Stomach smooth muscle (tissue), 2 donors: ENCODE data around the gene EIF4E2.

Source experiments
- H3K27ac ChIP-seq: one replicate; pipeline ENCODE4 v1.7.0; 2013; ENCODE audit warnings: mild to moderate bottlenecking, low read length, inconsistent platforms
- H3K27me3 ChIP-seq, 2 donors: one replicate each; pipeline ENCODE4 v1.7.0; 2013; ENCODE audit warnings: low read length in 2 of 2; ENCODE audit not compliant: insufficient read depth in 2 of 2, control insufficient read depth in 1 of 2
- H3K36me3 ChIP-seq, 2 donors: one replicate each; pipeline ENCODE4 v1.7.0; 2013; ENCODE audit warnings: low read length in 2 of 2; ENCODE audit not compliant: control insufficient read depth in 2 of 2, insufficient read depth in 2 of 2
- H3K4me1 ChIP-seq: one replicate; pipeline ENCODE4 v1.7.0; 2013; ENCODE audit warnings: low read length; ENCODE audit not compliant: control insufficient read depth, insufficient read depth
- H3K4me3 ChIP-seq, 2 donors: one replicate each; pipeline ENCODE4 v1.7.0; 2013; ENCODE audit warnings: low read length in 2 of 2
- H3K9ac ChIP-seq, 2 donors: one replicate each; pipeline ENCODE4 v1.7.0; 2013; ENCODE audit warnings: low read length in 2 of 2, mild to moderate bottlenecking in 1 of 2
- H3K9me3 ChIP-seq, 2 donors: one replicate each; pipeline ENCODE4 v1.7.0; 2013; ENCODE audit warnings: low read length in 2 of 2; ENCODE audit not compliant: control insufficient read depth in 2 of 2
- donor health status: healthy.
- donor health status: Pancreatic carcinoma.

The EIF4E2 gene

DNA sequence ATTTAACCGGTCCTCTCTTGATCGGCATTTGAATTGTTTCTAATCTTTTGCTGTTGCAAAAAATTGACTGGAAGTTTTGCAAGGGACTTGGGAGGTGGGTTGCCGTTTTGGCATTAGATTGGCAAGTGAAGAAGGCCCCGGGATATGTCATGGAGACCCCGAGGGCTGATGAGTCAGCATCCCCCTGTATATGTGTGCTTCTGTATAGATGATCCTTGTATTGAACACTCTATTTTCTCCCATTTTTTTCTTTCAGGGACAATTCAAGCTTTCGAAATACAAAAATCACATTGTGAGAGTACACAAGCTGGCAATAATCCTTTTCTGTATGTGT, 30.1 kb downstream of the EIF4E2 start:
- Histone ChIP-seq H3K4me1 (no peaks in the 10 kb centered on the region), H3K27ac (no peak overlapping the region), H3K9ac (no peak overlapping the region), H3K4me3 (no peak overlapping the region), H3K27me3 (no peaks in the 10 kb centered on the region), H3K36me3 (peaks cover 26 to 36% of the 10 kb centered on the region in 2 donors), H3K9me3 (no peaks in the 10 kb centered on the region)

DNA sequence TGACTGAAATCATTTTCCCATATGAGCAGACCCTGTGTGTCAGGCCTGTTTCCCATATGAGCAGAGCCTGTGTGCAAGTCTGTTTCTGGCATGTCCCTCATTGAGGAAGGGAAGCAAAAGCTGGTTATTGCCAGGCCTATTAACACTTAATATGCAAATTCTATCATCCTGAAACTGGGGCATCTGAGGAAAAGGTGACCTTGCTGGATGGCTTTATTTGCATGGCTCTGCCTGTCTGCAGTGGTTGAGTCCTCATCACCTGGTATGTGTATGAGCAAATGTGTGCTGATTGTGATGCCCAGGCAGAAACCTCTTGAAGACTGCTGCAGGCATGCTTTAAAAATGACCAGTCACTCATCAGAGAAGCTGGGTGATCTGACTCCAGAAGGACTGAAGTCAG, 31.2 kb downstream of the EIF4E2 start:
- no peak overlapping the region for H3K9ac ChIP-seq
- H3K36me3 ChIP-seq, result peaks cover 26 to 36% of the 10 kb centered on the region in 2 donors
- no peak overlapping the region for H3K4me3 ChIP-seq
- H3K4me1 ChIP-seq, result no peaks in the 10 kb centered on the region
- H3K27me3 ChIP-seq, result no peaks in the 10 kb centered on the region
- H3K27ac ChIP-seq, result no peak overlapping the region
- no peaks in the 10 kb centered on the region for H3K9me3 ChIP-seq

- H3K27ac ChIP-seq, result no peak overlapping the region
- no peak overlapping the region for H3K9ac ChIP-seq
- no peaks in the 10 kb centered on the region for H3K9me3 ChIP-seq
- H3K4me1 ChIP-seq, result peaks cover 8% of the 10 kb centered on the region
- no peaks in the 10 kb centered on the region for H3K27me3 ChIP-seq
- H3K4me3 ChIP-seq, result no peak overlapping the region
- H3K36me3 ChIP-seq, result peaks cover 26 to 29% of the 10 kb centered on the region in 2 donors
Measured at GRCh38 chr2:232584238-232584637, 33.7 kb downstream of the EIF4E2 start.

DNA sequence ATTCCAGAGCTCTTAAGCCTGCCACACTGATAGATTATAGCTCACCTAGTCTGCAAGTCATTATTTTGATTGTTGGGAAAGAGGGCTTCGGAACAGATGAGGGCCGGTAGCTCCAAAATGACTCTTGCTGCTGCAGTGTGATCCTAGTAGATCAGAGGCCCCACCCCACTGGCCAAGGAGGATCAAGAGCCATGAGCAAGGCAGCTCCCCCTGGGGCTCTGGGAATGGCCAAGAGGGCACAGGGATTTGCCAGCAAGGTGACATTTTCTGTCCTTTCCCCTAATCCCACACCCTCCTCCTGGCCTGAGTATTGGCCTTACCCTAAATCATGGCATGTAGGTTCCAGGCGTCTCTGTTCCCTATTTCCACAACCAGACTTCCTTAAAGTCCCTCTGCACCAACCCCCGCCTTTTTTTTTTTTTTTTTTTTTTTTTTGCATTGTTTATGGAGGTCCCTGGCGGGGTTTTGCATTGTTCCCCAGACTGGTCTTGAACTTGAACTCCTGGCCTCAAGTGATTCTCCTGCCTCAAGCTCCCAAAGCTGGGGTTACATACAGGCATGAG, 36.5 kb downstream of the EIF4E2 start:
- no peaks in the 10 kb centered on the region for H3K9me3 ChIP-seq
- H3K27ac ChIP-seq, result no peak overlapping the region
- H3K4me1 ChIP-seq, result peaks cover 9% of the 10 kb centered on the region
- no peaks in the 10 kb centered on the region for H3K27me3 ChIP-seq
- no peak overlapping the region for H3K4me3 ChIP-seq
- no peak overlapping the region for H3K9ac ChIP-seq
- H3K36me3 ChIP-seq, result peaks cover 13% of the 10 kb centered on the region in 2 donors

DNA sequence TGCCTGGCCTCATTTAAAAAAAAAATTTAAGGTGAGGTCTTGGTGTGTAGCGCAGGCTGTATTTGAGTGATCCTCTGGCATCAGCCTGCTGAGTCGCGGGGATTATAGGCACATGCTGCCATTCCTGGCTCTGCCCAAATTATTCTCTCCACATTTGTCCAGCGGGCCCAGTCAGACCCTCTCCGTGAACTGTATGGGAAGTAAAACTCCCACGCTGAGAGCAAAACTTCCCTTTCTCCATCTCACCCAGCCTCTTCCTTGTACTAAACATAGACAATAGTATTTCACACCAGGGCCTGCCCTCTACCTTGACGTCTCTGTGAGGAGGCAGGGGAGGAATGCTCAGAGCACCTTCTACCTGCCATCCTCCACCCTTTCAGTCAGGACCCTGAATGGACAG, 37.0 kb downstream of the EIF4E2 start:
- Histone ChIP-seq H3K27ac (no peak overlapping the region), H3K9me3 (no peaks in the 10 kb centered on the region), H3K27me3 (no peaks in the 10 kb centered on the region), H3K4me1 (peaks cover 10% of the 10 kb centered on the region), H3K36me3 (peaks cover 9 to 12% of the 10 kb centered on the region in 2 donors), H3K9ac (no peak overlapping the region), H3K4me3 (no peak overlapping the region)

- no peaks in the 10 kb centered on the region for H3K27me3 ChIP-seq
- peaks cover 15% of the 10 kb centered on the region for H3K4me1 ChIP-seq
- no peak overlapping the region for H3K9ac ChIP-seq
- no peaks in the 10 kb centered on the region for H3K9me3 ChIP-seq
- H3K27ac ChIP-seq, result no peak overlapping the region
- peaks cover 6 to 7% of the 10 kb centered on the region in 2 donors for H3K36me3 ChIP-seq
- no peak overlapping the region for H3K4me3 ChIP-seq
Measured at GRCh38 chr2:232588031-232588430, 37.5 kb downstream of the EIF4E2 start.

GRCh38 chr2:232588680-232589585, 38.4 kb downstream of the EIF4E2 start:
- Histone ChIP-seq H3K27me3 (no peaks in the 10 kb centered on the region), H3K36me3 (peaks cover 3% of the 10 kb centered on the region in 2 donors), H3K27ac (no peak overlapping the region), H3K9me3 (no peaks in the 10 kb centered on the region), H3K4me1 (peaks cover 21% of the 10 kb centered on the region), H3K4me3 (no peak overlapping the region), H3K9ac (no peak overlapping the region)

- H3K27ac ChIP-seq, result peak overlapping the region; percentile 31
- no peak overlapping the region for H3K4me3 ChIP-seq
- H3K4me1 ChIP-seq, result peaks cover 21% of the 10 kb centered on the region
Measured at GRCh38 chr2:232592772-232593395, 42.4 kb downstream of the EIF4E2 start.

DNA sequence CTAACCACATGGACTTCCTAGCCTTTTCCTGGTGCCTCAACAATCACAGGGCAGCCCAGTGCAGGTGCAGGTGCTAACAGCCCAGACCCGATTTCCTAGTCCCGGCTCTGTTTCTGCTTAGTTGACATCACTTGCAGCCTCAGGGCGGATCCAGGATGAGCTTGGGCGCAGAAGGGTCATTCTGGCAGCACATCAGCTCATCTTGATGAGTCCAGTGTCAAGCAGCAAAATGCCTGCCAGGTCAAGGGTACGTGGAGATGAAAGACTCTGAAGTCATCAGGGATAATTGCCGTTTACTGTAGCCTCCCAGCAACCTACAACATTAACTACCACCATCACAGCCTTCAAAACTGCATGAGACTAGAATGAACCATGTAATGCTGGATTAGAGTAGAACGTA, 43.5 kb downstream of the EIF4E2 start:
- no peaks in the 10 kb centered on the region for H3K9me3 ChIP-seq

More at GRCh38 chr2:232592772-232593395, 42.4 kb downstream of the EIF4E2 start:
- Histone ChIP-seq H3K9me3 (no peaks in the 10 kb centered on the region), H3K36me3 (no peaks in the 10 kb centered on the region), H3K9ac (no peak overlapping the region), H3K27me3 (no peaks in the 10 kb centered on the region)

DNA sequence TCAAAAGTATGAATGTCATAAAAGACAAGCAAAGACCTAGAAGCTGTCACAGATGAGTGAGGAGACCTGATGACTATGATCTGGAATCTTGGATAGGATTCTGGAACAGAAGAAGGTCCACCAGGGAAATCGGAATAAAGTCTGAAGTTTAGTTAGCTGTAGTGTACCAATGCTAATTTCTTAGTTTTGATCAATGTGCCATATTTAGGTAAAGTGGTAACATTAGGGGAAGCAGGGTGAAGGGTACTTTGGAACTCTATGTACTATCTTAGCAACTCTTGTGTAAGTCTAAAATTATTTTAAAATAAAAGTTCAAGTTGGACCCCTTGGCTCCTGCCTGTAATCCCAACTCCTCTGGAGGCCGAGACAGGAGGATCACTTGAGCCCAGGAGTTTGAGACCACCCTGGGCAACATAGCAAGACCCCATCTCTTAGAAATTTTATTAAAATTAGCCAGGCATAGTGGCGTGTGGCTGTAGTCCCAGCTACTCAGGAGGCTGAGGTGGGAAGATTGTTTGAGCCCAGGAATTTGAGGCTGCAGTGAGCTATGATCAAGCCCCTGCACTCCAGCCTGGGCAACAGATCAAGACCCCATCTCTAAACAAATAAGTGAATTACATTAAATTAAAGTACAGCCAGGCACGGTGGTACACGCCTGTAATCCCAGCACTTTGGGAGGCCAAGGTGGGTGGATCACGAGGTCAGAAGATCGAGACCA, 47.0 kb downstream of the EIF4E2 start:
- H3K4me3 ChIP-seq, result no peak overlapping the region
- H3K36me3 ChIP-seq, result no peaks in the 10 kb centered on the region
- no peaks in the 10 kb centered on the region for H3K27me3 ChIP-seq
- H3K9me3 ChIP-seq, result no peaks in the 10 kb centered on the region
- H3K9ac ChIP-seq, result no peak overlapping the region
- peaks cover 12% of the 10 kb centered on the region for H3K4me1 ChIP-seq
- no peak overlapping the region for H3K27ac ChIP-seq

More for the DNA sequence above, 43.5 kb downstream of the EIF4E2 start:
- no peak overlapping the region for H3K9ac ChIP-seq
- no peak overlapping the region for H3K4me3 ChIP-seq
- no peak overlapping the region for H3K27ac ChIP-seq
- no peaks in the 10 kb centered on the region for H3K36me3 ChIP-seq
- H3K27me3 ChIP-seq, result no peaks in the 10 kb centered on the region
- H3K4me1 ChIP-seq, result peaks cover 16% of the 10 kb centered on the region
